ENCODE measurements around the gene ZFP36L1. TPM values are rescaled to one million over a fixed set of nuclear protein-coding genes. Genes with fewer than 3 reads are reported as not detected.
A peak's percentile ranks its signal among the peaks of the same experiment; 100 is the strongest.

The ZFP36L1 gene
- total and polyA plus RNA-seq, 2 of the 13 experiments (the other 11 are each of a cell fraction or from before 2014, with no cell fraction given) = 7.4 to 10.2 TPM

DNA sequence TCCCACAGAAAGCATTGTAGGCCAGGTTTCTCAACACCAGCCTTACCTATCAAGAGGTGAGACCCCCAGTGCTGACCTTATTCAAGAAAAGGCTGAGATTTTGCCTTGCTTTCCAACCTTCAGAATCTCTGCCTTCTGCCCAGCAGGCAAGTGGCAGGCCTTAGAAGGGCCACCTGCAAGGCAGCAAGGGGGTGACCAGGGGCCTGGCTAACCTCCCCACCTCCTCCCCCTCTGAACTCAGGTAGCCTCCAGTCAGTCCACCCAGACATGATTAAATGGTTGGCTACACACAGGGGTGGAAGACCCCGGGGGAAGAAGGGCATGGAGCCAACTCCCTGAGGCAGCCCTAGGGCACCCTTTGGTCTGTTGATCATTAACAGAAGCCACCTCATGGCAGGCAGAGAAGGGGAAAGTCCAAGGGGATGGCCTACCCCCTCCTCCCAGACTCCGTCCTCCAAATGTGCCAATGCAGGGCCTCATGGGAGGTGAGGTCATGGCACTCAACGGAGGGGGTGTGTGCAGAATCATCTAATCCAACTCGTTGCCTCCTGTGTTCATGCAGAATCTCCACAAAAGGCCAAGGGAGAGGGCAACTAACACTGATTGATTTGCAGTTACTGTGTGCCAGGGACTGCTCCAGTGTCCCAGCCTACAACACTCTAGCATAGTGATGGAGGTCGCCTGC is 8.5 kb downstream of the ZFP36L1 start (continued):
- TF ChIP-seq, protein P1, sequence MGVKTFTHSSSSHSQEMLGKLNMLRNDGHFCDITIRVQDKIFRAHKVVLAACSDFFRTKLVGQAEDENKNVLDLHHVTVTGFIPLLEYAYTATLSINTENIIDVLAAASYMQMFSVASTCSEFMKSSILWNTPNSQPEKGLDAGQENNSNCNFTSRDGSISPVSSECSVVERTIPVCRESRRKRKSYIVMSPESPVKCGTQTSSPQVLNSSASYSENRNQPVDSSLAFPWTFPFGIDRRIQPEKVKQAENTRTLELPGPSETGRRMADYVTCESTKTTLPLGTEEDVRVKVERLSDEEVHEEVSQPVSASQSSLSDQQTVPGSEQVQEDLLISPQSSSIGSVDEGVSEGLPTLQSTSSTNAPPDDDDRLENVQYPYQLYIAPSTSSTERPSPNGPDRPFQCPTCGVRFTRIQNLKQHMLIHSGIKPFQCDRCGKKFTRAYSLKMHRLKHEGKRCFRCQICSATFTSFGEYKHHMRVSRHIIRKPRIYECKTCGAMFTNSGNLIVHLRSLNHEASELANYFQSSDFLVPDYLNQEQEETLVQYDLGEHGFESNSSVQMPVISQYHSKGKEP (CRISPR knock-in tag; IDR thresholded peaks at IDR 0.05) = no peak
- TF ChIP-seq ARHGAP35 (CRISPR knock-in tag; IDR thresholded peaks at IDR 0.05; ENCODE audit: borderline replicate concordance) (no peak), ZSCAN9 (CRISPR knock-in tag; IDR thresholded peaks at IDR 0.05; ENCODE audit: borderline replicate concordance) (peak; percentile 52; the same call in 1 of the 2 replicates), ZNF224 (CRISPR knock-in tag; IDR thresholded peaks at IDR 0.05) (no peak; the same call in 1 of the 2 replicates), SP4 (CRISPR knock-in tag; IDR thresholded peaks at IDR 0.05) (peak; percentile 17; the same call in 1 of the 2 replicates), FOSL2 (CRISPR knock-in tag; IDR thresholded peaks at IDR 0.05) (peak; percentile 89), ZNF264 (CRISPR knock-in tag; IDR thresholded peaks at IDR 0.05) (no peak; the same call in 1 of the 2 replicates), ZNF878 (CRISPR knock-in tag; IDR thresholded peaks at IDR 0.05) (0 out of 2 replicates have a peak, but pooled peaks have one; percentile 16), SRSF9 (IDR thresholded peaks at IDR 0.05; ENCODE audit: borderline replicate concordance, insufficient read depth, low read depth, low read length, poor library complexity, severe bottlenecking) (no peak), SP140L (CRISPR knock-in tag; IDR thresholded peaks at IDR 0.05; ENCODE audit: borderline replicate concordance) (no peak), HMG20B (CRISPR knock-in tag; conservative IDR thresholded peaks at IDR 0.05) (peak; percentile 77), ZNF451 (CRISPR knock-in tag; IDR thresholded peaks at IDR 0.05) (peak; percentile 64; the same call in 1 of the 2 replicates)
- TF ChIP-seq, protein P2, sequence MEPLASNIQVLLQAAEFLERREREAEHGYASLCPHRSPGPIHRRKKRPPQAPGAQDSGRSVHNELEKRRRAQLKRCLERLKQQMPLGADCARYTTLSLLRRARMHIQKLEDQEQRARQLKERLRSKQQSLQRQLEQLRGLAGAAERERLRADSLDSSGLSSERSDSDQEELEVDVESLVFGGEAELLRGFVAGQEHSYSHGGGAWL (CRISPR knock-in tag; IDR thresholded peaks at IDR 0.05) = no peak
- TF ChIP-seq, protein P3, sequence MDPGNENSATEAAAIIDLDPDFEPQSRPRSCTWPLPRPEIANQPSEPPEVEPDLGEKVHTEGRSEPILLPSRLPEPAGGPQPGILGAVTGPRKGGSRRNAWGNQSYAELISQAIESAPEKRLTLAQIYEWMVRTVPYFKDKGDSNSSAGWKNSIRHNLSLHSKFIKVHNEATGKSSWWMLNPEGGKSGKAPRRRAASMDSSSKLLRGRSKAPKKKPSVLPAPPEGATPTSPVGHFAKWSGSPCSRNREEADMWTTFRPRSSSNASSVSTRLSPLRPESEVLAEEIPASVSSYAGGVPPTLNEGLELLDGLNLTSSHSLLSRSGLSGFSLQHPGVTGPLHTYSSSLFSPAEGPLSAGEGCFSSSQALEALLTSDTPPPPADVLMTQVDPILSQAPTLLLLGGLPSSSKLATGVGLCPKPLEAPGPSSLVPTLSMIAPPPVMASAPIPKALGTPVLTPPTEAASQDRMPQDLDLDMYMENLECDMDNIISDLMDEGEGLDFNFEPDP (CRISPR knock-in tag; conservative IDR thresholded peaks at IDR 0.05) = no peak
- TF ChIP-seq, protein P4, sequence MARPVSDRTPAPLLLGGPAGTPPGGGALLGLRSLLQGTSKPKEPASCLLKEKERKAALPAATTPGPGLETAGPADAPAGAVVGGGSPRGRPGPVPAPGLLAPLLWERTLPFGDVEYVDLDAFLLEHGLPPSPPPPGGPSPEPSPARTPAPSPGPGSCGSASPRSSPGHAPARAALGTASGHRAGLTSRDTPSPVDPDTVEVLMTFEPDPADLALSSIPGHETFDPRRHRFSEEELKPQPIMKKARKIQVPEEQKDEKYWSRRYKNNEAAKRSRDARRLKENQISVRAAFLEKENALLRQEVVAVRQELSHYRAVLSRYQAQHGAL (CRISPR knock-in tag; IDR thresholded peaks at IDR 0.05; ENCODE audit: not compliant biosample characterization) = no peak
- TF ChIP-seq, protein P5, sequence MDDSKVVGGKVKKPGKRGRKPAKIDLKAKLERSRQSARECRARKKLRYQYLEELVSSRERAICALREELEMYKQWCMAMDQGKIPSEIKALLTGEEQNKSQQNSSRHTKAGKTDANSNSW (CRISPR knock-in tag; IDR thresholded peaks at IDR 0.05; ENCODE audit: borderline replicate concordance) = no peak
- TF ChIP-seq, protein P6, sequence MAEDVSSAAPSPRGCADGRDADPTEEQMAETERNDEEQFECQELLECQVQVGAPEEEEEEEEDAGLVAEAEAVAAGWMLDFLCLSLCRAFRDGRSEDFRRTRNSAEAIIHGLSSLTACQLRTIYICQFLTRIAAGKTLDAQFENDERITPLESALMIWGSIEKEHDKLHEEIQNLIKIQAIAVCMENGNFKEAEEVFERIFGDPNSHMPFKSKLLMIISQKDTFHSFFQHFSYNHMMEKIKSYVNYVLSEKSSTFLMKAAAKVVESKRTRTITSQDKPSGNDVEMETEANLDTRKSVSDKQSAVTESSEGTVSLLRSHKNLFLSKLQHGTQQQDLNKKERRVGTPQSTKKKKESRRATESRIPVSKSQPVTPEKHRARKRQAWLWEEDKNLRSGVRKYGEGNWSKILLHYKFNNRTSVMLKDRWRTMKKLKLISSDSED (CRISPR knock-in tag; IDR thresholded peaks at IDR 0.05) = no peak
- TF ChIP-seq, protein P7, sequence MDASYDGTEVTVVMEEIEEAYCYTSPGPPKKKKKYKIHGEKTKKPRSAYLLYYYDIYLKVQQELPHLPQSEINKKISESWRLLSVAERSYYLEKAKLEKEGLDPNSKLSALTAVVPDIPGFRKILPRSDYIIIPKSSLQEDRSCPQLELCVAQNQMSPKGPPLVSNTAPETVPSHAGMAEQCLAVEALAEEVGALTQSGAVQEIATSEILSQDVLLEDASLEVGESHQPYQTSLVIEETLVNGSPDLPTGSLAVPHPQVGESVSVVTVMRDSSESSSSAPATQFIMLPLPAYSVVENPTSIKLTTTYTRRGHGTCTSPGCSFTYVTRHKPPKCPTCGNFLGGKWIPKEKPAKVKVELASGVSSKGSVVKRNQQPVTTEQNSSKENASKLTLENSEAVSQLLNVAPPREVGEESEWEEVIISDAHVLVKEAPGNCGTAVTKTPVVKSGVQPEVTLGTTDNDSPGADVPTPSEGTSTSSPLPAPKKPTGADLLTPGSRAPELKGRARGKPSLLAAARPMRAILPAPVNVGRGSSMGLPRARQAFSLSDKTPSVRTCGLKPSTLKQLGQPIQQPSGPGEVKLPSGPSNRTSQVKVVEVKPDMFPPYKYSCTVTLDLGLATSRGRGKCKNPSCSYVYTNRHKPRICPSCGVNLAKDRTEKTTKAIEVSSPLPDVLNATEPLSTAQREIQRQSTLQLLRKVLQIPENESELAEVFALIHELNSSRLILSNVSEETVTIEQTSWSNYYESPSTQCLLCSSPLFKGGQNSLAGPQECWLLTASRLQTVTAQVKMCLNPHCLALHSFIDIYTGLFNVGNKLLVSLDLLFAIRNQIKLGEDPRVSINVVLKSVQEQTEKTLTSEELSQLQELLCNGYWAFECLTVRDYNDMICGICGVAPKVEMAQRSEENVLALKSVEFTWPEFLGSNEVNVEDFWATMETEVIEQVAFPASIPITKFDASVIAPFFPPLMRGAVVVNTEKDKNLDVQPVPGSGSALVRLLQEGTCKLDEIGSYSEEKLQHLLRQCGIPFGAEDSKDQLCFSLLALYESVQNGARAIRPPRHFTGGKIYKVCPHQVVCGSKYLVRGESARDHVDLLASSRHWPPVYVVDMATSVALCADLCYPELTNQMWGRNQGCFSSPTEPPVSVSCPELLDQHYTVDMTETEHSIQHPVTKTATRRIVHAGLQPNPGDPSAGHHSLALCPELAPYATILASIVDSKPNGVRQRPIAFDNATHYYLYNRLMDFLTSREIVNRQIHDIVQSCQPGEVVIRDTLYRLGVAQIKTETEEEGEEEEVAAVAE (CRISPR knock-in tag; IDR thresholded peaks at IDR 0.05; ENCODE audit: borderline replicate concordance) = 0 out of 2 replicates have a peak, but pooled peaks have one; percentile 67

All from HepG2 (cell line).